Mesodermal cell (in vitro differentiated cells): ENCODE measurements around the gene ANGPT4.
"Not testable (repeated sequence)": the region's sequence is repeated elsewhere in the genome, so short reads cannot be mapped to it uniquely, and the experiment has no call there.

Source experiments
- H3K27ac ChIP-seq: 2 replicates; pipeline ENCODE4 v1.7.0; 2013; ENCODE audit warnings: mild to moderate bottlenecking, low read depth, low read length, moderate library complexity; ENCODE audit not compliant: severe bottlenecking
- H3K36me3 ChIP-seq: 2 replicates; pipeline ENCODE4 v1.7.1; 2013; ENCODE audit warnings: mild to moderate bottlenecking, low read length, moderate library complexity; ENCODE audit not compliant: control insufficient read depth, insufficient read depth
- H3K4me1 ChIP-seq: one replicate; pipeline ENCODE4 v1.7.1; 2013; ENCODE audit warnings: mild to moderate bottlenecking, low read length; ENCODE audit not compliant: insufficient read depth, control insufficient read depth, poor library complexity, severe bottlenecking
- H3K4me3 ChIP-seq: 2 replicates; pipeline ENCODE4 v1.7.0; 2013; ENCODE audit warnings: low read length, control low read depth, mild to moderate bottlenecking; ENCODE audit not compliant: insufficient read depth, poor library complexity, severe bottlenecking; ENCODE audit errors: extremely low read depth
- H3K9me3 ChIP-seq: 2 replicates; pipeline ENCODE4 v1.7.1; 2013; ENCODE audit warnings: mild to moderate bottlenecking, low read length, moderate library complexity; ENCODE audit not compliant: control insufficient read depth
- WGBS, 2 experiments: methylation state at CpG; one replicate each; pipeline ENCODE4 v1.1.5; 2013; ENCODE audit warnings: missing lambda C conversion rate in 2 of 2; ENCODE audit not compliant: insufficient coverage in 2 of 2; 5-methylcytosine and 5-hydroxymethylcytosine counted together

The ANGPT4 gene

DNA sequence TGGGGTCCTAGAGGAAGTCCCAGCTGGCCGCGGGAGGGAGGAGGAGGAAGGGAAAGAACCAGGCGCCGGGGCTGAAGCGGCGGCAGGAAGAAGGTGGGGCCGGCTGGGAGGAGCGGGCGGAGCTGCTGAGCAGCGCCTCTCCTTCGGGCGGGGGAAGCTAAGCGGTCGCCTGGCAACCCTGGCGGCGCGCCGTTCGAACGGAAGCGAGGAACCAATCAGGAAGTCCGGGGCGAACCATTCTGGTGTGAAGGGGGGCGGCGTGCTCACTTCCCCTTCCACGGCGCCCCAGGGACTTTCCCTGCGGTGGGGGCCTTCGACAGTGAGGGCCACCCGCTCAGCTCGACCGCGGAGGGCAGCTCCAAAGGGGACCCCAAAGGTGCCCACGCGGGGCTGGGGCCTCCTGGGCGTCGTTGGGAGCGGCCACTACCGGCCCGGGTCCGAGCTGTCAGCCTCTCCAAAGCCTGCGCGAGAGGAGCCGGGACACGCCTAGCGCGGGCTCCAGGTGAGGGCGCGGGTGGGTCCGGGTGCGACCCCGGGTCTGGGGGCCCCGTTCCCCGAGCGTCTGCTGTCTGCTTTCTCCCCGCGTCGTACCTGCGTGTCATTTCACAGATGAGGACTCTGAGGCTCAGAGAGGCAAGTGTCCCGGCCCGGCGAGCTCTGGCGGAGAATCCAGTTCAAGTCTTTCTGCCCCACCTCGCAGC, 82.5 kb downstream of the ANGPT4 start, which contains the start of gene FAM110A:
Gene FAM110A (plus strand): TSS at position 266 of the 701 bp plus-strand sequence. CDS start 11,090 bp downstream, outside the sequence.
- Histone ChIP-seq H3K9me3 (no peaks in the 10 kb centered on the region), H3K36me3 (no peaks in the 10 kb centered on the region), H3K4me1 (peaks cover 8% of the 10 kb centered on the region), H3K27ac (peak within 1 kb of the TSS; percentile 75), H3K4me3 (peak within 1 kb of the TSS; percentile 74)
- WGBS, 2 experiments, result 0 to 1% methylated on average over 50 to 54 of the region's 64 CpGs

DNA sequence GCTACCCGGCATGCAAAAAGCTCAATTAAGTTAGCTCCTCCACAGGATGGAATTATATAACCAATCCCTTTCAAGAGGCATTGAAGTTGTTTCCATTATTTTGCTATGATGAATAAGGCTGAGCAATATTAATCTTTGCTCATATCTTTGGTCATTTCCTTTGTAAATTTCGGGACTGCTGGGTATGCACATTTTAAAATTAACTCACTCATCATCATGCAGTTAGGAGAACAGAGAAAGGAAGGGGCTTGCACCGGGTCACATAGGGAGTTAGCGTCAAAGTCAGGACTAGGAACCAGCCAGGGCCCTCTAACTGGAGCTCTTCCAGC, 83.0 kb downstream of the ANGPT4 start:
- WGBS, 2 experiments, result 0% methylated on average over 2 of the region's 4 CpGs
- Histone ChIP-seq H3K4me1 (peaks cover 8% of the 10 kb centered on the region), H3K36me3 (no peaks in the 10 kb centered on the region), H3K4me3 (peak overlapping the region; percentile 74), H3K9me3 (no peaks in the 10 kb centered on the region), H3K27ac (peak overlapping the region; percentile 75)

DNA sequence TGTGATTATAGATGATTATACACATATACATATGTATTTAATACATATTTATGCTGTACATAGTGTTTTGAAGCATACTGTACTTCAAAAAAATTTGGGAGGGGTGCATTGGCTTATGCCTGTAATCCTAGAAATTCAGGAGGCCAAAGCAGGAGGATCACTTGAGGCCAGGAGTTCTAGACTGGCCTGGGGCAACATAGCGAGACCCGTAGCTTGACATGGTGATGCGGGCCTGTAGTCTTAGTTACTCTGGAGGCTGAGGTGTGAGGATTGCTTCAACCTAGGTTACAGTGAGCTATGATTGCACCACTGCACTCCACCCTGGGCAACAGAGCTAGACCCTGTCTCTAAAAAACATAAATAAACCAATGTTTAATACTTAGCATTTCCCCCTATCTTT, 84.2 kb downstream of the ANGPT4 start:
- Histone ChIP-seq H3K36me3 (no peaks in the 10 kb centered on the region), H3K4me1 (peaks cover 8% of the 10 kb centered on the region), H3K4me3 (no peak overlapping the region), H3K9me3 (no peaks in the 10 kb centered on the region), H3K27ac (no peak overlapping the region)
- WGBS, 2 experiments, result 100% methylated on average over 1 to 3 of the region's 3 CpGs

DNA sequence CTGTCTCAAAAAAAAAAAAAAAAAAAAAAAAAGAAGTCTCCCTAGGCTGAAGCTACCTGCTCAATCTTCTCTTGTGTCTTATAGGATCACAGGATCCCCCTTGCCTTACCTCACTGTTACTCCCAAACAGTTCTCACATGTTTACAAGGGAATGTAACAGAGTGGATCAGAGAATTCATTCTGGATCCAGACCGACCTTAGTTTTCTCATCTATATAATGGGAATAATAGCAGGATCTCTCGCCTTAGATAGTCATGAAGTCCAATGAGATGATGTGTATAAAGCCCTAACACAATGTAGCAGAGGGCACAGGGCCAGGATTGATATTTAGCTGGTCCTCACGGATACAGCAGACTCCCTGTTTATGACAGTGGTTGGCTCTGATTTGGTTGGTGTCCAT, 84.9 kb downstream of the ANGPT4 start:
- peaks cover 8% of the 10 kb centered on the region for H3K4me1 ChIP-seq
- WGBS, 2 experiments, result 82 to 100% methylated on average over 2 of the region's 3 CpGs
- no peaks in the 10 kb centered on the region for H3K36me3 ChIP-seq
- H3K9me3 ChIP-seq, result no peaks in the 10 kb centered on the region
- no peak overlapping the region for H3K4me3 ChIP-seq
- H3K27ac ChIP-seq, result no peak overlapping the region

DNA sequence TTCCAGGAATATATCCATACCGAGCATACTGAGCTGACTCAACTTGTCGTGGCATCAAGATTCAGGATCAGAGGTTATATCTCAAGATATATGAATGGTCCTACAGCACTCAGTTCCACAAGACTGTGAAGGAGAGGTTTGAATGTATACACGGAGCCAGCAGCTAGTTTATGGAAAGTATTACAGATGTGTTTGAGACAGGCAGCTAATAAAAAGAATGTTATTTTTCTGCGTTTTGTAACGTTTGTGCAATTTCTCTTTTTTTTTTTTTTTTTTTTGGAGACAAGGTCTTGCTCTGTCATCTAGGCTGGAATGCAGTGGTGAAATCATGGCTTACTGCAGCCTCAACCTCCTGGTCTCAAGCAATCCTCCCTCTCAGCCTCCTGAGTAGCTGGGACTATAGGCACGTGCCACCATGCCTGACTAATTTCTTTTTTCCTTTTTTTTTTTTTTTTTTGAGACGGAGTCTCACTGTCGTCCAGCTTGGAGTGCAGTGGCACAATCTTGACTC, 86.1 kb downstream of the ANGPT4 start:
- WGBS, 2 experiments, result 88 to 90% methylated on average over 2 to 4 of the region's 8 CpGs
- H3K9me3 ChIP-seq, result no peaks in the 10 kb centered on the region
- no peak overlapping the region for H3K4me3 ChIP-seq
- H3K27ac ChIP-seq, result no peak overlapping the region
- H3K4me1 ChIP-seq, result peaks cover 4% of the 10 kb centered on the region
- no peaks in the 10 kb centered on the region for H3K36me3 ChIP-seq

- no peaks in the 10 kb centered on the region for H3K9me3 ChIP-seq
- H3K4me3 ChIP-seq, result no peak overlapping the region
- no peak overlapping the region for H3K27ac ChIP-seq
- peaks cover 4% of the 10 kb centered on the region for H3K4me1 ChIP-seq
- 100% methylated on average over 2 of the region's 2 CpGs; no CpG with 5 or more reads in 1 of the 2 experiments for WGBS, 2 experiments
- no peaks in the 10 kb centered on the region for H3K36me3 ChIP-seq
Observed at GRCh38 chr20:829551-829950, 86.6 kb downstream of the ANGPT4 start.

DNA sequence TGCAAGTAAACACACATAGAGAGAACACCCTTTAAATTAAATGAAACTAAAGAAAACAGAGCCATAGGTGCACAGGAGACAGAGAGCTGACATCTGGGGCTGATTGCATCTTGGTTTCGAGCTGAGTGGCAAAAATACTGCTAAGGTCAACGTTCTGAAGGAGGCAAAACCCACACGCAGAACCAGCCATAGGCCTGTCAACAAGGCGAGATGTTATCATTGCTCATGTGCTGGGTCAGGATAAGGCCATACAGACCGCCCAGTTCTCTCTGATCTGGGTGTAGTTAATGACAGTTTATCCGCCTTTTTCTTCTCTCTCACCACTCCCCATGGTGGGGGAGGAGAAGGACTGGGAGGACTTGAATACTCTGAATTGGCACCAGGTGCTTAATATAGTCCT, 87.1 kb downstream of the ANGPT4 start:
- H3K27ac ChIP-seq, result no peak overlapping the region
- 69 to 71% methylated on average over 4 of the region's 6 CpGs for WGBS, 2 experiments
- H3K4me3 ChIP-seq, result no peak overlapping the region
- H3K4me1 ChIP-seq, result peaks cover 4% of the 10 kb centered on the region
- no peaks in the 10 kb centered on the region for H3K36me3 ChIP-seq
- no peaks in the 10 kb centered on the region for H3K9me3 ChIP-seq

GRCh38 chr20:827981-828380, 88.2 kb downstream of the ANGPT4 start:
- not testable (repeated sequence) for H3K9me3 ChIP-seq, H3K36me3 ChIP-seq, H3K27ac ChIP-seq, H3K4me3 ChIP-seq, H3K4me1 ChIP-seq
- 73 to 88% methylated on average over 5 to 6 of the region's 8 CpGs for whole genome bisulfite sequencing, 2 experiments

- Histone ChIP-seq H3K4me3 (no peak overlapping the region), H3K36me3 (no peaks in the 10 kb centered on the region), H3K27ac (no peak overlapping the region), H3K9me3 (no peaks in the 10 kb centered on the region), H3K4me1 (no peaks in the 10 kb centered on the region)
- 91 to 94% methylated on average over 5 to 7 of the region's 7 CpGs for WGBS, 2 experiments
Observed at GRCh38 chr20:826695-827323, 89.3 kb downstream of the ANGPT4 start.

DNA sequence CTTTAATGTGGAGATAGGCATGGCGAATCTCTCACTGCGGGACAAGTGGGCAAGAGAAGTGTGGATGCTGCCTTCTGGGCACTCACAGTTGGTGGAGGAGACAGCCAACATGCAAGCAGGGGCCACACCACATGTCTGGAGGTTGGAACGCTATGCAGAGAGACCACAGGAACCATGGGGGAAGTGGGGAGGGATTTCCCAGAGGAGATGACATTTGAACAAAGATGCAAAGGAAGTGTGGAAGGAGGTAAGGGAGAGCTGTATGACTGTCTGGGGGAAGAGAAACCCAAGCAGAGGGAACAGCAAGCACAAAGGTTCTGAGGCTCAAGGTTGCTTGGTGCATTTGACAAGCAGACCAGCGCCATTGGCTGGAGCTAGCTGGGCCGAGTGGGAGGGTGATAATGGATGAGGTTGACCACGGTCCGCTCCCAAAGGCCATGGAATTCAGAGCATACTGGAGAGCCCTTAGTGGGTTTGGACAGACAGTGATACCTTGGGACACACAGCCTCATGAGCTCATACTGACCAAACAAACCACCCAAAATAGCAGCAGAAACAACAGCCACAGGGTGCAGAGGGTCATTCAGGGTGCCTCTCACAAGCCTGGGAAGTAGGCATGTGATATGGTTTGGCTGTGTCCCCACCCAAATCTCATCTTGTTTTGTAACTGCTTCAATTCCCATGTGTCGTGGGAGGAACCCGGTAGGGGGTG, 90.3 kb downstream of the ANGPT4 start:
- no peaks in the 10 kb centered on the region for H3K36me3 ChIP-seq
- no peaks in the 10 kb centered on the region for H3K4me1 ChIP-seq
- 78 to 93% methylated on average over 3 of the region's 9 CpGs for WGBS, 2 experiments
- H3K9me3 ChIP-seq, result no peaks in the 10 kb centered on the region
- H3K4me3 ChIP-seq, result no peak overlapping the region
- no peak overlapping the region for H3K27ac ChIP-seq
